ENCODE measurements around the gene CPED1.

- peak in 1 of 2 donors; percentile 0 for TF ChIP-seq CTCF (conservative IDR thresholded peaks at IDR 0.05 in 1 of 2, IDR thresholded peaks at IDR 0.05 in 1 of 2; ENCODE audit: low read depth in 1 of 2, low read length in 2 of 2)
- TF ChIP-seq EZH2 (IDR thresholded peaks at IDR 0.05; ENCODE audit: low read length, missing control alignments), result no peak
These were observed 340.9 kb downstream of the CPED1 start for GRCh38 chr7:121329191-121330052.

Data from fibroblast of lung (primary cell).